Measurements from ENCODE around the gene ARHGAP11B.
"Not testable (repeated sequence)": the region's sequence is repeated elsewhere in the genome, so short reads cannot be mapped to it uniquely, and the experiment has no call there.

The ARHGAP11B gene

GRCh38 chr15:30625436-30626193 lies at the start of gene ARHGAP11B:
TSS of gene ARHGAP11B (plus strand) at chr15:30626128.
- peak; percentile 94 to 96 for DNase-seq (ENCODE audit: low read depth in 2 of 2)

DNA sequence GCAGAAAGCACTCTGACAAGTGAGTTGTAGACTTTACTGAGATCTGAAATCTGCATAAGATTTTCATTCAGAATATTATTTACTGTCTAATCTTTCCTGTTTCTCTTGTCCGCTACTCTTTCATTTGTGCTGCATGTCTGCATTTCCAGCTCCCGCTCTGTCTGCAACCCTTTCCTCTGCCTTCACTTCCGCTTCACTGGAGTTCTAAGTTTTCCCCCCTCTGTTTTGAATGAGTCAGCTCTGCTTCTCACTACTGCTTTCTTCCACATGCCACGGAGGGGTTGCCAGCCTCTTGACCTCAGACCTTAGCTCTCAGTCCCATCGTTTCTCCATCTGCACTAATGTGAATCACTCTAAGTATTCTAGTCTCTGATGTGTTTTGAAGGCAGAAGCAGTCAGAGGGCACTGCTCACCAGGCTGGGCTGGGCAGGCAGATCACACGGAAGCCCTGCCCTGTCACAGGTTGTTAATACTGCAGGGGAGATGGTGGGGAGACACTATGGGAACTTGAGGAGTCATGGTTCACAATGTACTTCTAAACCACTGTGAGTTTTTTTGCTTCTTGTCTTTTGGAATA lies 46.4 kb upstream of the ARHGAP11B start:
- not testable (repeated sequence) for DNase-seq (ENCODE audit: low read depth in 2 of 2)

DNA sequence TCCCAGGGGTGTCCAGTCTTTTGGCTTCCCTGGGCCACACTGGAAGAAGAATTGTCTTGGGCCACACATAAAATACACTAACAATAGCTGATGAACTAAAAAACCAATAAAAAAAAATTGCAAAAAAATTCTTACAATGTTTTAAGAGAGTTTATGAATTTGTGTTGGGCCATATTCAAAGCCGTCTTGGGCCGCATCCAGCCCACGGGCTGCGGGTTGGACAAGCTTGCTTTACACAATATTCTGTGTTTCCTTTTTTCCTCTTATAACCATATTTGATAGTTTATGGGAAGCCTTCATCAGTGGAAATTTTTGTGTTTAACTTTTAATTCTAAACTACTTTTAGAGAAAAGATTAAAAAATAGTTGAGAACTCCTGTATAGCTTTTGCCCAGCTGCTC lies 45.2 kb upstream of the ARHGAP11B start:
- DNase-seq (ENCODE audit: low read depth in 2 of 2), result not testable (repeated sequence)

DNA sequence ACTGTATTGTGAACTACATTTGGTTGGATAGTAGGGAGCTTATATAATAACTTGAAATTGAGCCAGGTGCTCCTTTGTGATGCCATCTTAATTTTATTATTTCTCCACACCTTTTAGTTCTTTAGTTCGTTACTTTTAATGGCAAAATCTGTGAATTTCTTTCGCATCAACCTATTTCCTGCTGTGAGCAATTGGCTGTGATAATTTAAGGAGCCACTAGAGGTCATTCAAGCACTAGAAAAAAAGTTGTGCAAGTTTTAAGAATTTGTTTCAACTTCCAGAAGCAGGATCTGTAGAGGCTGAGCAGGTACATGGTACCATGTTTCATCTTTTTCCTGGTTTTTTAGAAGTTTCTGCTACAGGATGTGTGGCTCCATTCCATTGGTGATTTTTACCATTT lies 27.0 kb upstream of the ARHGAP11B start:
- DNase-seq (ENCODE audit: low read depth in 2 of 2), result not testable (repeated sequence)

DNA sequence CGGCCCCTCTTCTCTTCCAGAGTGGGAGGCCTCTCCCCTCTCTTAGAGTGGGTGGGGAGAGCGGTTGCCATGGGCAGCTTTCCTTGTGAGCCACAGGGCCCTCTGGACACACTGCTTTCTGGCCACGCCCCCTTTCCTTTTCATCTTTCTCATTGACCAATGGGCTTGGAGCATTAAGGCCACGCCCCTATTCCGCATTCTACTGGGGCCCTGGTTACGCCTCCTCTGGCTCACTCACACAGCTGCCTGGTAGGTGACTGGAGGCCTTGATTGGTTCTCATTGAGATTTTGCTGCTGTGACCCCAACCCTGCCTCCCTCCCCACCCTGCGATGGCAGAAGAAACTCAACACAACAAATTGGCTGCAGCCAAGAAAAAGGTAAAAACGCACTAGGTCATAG lies 22.1 kb upstream of the ARHGAP11B start, which contains the start of gene GOLGA8H:
Gene GOLGA8H, plus strand, starts transcription at position 233 of the 400 bp plus-strand sequence. Its CDS starts 98 bp downstream, at position 331.
- not testable (repeated sequence) for DNase-seq (ENCODE audit: low read depth in 2 of 2)

- not testable (repeated sequence) for DNase-seq (ENCODE audit: low read depth in 2 of 2)
These were observed 13.7 kb upstream of the ARHGAP11B start for GRCh38 chr15:30612271-30612670.

DNA sequence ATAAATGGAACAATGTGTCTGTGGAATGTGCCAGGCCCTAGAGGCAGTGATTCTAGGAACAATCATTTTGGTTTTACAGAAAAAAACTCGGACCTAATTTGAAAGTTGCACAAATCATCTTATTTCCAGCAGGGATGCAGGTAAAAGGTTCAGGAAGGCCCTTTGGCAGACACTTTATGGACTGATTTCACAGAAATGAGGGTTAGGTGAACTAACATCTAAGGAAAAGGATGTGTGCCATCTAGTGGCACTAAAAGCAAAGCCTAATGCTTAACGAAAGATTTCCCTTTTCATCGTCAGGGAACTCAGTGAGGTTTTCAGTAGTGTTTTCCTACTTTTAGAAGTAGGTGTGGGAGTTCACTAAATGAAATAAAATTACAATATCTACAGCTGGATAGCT lies 4.6 kb upstream of the ARHGAP11B start:
- not testable (repeated sequence) for DNase-seq (ENCODE audit: low read depth in 2 of 2)

DNA sequence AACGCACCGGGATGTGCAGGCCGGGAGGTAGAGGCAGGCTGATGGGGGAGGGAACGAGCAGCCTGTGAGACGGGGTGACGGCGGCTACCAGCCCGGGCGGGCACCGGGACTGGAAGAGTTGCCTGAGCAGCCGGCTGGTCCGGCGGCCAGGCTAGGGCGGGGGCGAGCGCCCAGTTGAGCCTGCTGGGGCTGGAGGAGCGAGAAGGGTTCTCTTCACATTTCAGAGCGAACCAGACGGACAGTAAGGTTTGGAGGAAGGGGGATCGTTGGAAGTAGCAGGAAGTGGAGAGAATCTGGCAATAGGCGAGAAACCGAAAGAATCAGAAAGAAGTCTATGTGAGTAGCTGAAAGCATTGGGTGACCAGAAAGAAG lies 252 bp downstream of the ARHGAP11B start:
- DNase-seq (ENCODE audit: low read depth in 2 of 2), result not testable (repeated sequence)

- DNase-seq (ENCODE audit: low read depth in 2 of 2), result not testable (repeated sequence)
These were observed 704 bp downstream of the ARHGAP11B start for GRCh38 chr15:30626632-30627031.

DNA sequence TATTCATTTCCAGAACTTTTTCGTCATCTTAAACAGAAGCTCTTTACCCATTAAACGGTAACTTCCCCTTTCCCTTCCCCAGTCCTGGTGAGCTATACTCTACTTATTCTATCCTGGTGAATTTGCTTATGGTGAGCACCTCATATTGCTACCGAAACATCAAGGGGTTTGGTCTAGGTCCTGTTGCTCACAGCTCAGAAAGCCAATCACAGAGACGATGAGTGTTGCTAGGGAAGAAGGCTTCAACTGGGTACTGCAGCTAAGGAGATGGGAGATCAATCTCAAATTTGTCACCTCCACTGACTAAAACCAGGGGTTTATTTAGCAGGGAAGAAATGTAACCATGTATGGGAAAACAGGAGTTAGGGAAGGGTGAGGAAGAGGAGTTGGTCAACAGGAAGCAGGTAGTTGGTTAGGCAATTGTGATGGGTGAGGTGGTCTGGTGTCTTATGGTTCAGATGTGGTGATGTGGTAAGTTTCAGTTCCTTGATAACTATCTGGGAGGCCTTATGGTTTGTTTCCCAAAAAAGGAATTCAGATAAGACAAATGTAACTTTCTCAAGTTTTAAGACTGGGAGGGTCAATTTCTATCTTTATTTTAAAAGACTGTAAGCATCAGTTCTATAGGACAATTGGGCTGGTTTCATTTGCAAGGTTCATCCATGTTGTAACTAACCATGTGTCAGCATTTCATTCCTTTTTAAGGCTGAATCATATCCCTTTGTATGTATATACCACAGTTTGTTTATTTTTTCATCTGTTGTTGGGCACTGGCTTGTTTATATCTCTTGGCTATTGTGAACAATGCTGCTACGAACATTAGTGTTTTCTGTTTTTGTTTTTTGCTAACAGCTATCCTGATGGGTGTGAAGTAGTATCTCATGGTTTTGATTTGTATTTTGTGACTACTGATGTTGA lies 24.3 kb downstream of the ARHGAP11B start:
- DNase-seq (ENCODE audit: low read depth in 2 of 2), result no peak

- DNase-seq (ENCODE audit: low read depth in 2 of 2), result not testable (repeated sequence)
These were observed 35.2 kb downstream of the ARHGAP11B start for GRCh38 chr15:30661154-30661553.

DNA sequence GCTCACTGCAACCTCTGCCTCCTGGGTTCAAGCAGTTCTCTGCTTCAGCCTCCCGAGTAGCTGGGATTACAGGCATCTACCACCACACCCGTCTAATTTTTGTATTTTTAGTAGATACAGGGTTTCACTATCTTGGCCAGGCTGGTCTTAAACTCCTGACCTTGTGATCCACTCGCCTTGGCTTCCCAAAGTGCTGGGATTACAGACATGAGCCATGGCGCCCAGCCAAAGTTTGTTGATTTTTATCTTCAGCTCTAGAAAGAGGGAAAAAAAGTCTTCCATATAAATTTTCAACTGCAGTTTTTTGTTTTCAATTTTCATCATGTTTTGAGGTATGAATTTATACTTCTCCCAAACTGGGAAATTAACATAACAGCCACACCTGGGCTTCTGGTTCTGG lies 43.7 kb downstream of the ARHGAP11B start:
- DNase-seq (ENCODE audit: low read depth in 2 of 2), result not testable (repeated sequence)

- no peak for DNase-seq (ENCODE audit: low read depth in 2 of 2)
These were observed 44.1 kb downstream of the ARHGAP11B start for GRCh38 chr15:30670056-30670455.

DNA sequence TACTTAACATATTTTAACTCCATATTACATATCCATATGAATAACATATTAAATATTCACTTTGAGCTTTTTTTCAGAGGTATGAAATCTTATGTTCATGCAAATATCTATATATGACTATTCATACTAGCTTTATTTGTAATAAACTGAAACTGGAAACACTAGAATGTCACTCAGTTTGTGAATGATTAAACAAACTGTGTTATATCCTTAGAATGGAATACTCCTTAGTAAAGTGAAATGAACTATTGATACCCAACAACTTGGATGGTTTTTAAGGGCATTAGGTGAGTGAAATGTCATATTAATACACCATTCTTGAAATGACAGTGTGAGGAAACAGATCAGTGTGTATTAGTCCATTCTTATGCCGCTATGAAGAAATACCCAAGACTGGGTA lies 45.4 kb downstream of the ARHGAP11B start:
- no peak for DNase-seq (ENCODE audit: low read depth in 2 of 2)

DNA sequence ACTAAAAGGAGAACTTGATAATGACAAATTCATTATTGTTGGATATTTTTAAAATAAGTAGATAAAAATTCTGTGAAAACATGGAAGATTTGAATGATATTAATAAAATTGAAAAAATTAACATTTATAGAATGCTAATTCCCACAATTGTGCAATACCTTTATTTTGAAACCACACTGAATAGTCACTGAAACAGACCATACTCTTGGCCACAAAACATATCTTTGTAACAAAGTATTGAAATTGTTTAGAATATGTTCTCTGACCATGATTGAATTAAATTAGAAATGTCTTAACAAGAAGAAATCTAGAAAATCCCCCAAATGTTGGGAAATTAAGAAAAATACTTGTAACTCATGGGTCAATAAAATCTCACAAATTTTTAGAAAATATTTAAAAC lies 49.2 kb downstream of the ARHGAP11B start:
- DNase-seq (ENCODE audit: low read depth in 2 of 2), result no peak

- not testable (repeated sequence) for DNase-seq (ENCODE audit: low read depth in 2 of 2)
These were observed 50.0 kb downstream of the ARHGAP11B start for GRCh38 chr15:30675891-30676290.

DNA sequence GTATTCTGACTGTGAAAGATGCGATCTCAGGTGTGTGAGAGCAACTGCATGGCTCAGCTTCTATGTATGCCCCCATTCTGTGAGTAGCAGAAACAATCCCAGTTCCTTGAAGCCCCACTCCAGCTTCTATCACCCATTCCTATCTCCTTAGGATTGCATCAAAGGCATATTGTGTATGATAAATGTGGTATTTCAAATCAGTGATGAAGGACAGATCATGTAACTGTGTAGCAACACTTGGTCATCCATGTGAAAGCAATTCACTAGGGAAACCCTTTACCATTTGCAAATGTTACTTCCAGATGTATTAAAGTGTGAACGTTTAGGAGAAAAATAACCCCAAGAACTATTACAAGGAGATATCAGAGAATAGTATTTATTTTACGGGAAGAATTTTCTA lies 55.1 kb downstream of the ARHGAP11B start:
- DNase-seq (ENCODE audit: low read depth in 2 of 2), result not testable (repeated sequence)

- not testable (repeated sequence) for DNase-seq (ENCODE audit: low read depth in 2 of 2)
These were observed 59.9 kb downstream of the ARHGAP11B start for GRCh38 chr15:30685709-30686285.

GRCh38 chr15:30686651-30687050 lies 60.7 kb downstream of the ARHGAP11B start:
- not testable (repeated sequence) for DNase-seq (ENCODE audit: low read depth in 2 of 2)
